Fibroblast of villous mesenchyme (primary cell): Measurements from ENCODE around the gene EPHB6. TPM values are rescaled to one million over a fixed set of nuclear protein-coding genes. Genes with fewer than 3 reads are reported as not detected.
A peak's percentile ranks its signal among the peaks of the same experiment; 100 is the strongest.

ENCODE experiments used
- DNase-seq: peaks from one replicate; pipeline ENCODE4 v3.0.0-alpha.2; 2010; ENCODE audit warnings: low read depth
- H3K4me3 ChIP-seq: 2 replicates; pipeline ENCODE4 v1.5.1; 2011; ENCODE audit warnings: low read depth, mild to moderate bottlenecking, low read length
- total RNA-seq: library from RNA; depleted of rRNA; stranded (reverse); fragments of >200 nt; gene quantifications from 2 replicates; pipeline ENCODE4 v1.2.3, GENCODE V29; 2012
- TF ChIP-seq, protein P1 (sequence below): IDR thresholded peaks from 2 replicates; pipeline ENCODE4 v1.5.1; 2012; ENCODE audit warnings: low read depth, mild to moderate bottlenecking, low read length; ENCODE audit not compliant: insufficient read depth

EPHB6 gene
- total RNA-seq, 1 donor = 0.43 TPM

DNA sequence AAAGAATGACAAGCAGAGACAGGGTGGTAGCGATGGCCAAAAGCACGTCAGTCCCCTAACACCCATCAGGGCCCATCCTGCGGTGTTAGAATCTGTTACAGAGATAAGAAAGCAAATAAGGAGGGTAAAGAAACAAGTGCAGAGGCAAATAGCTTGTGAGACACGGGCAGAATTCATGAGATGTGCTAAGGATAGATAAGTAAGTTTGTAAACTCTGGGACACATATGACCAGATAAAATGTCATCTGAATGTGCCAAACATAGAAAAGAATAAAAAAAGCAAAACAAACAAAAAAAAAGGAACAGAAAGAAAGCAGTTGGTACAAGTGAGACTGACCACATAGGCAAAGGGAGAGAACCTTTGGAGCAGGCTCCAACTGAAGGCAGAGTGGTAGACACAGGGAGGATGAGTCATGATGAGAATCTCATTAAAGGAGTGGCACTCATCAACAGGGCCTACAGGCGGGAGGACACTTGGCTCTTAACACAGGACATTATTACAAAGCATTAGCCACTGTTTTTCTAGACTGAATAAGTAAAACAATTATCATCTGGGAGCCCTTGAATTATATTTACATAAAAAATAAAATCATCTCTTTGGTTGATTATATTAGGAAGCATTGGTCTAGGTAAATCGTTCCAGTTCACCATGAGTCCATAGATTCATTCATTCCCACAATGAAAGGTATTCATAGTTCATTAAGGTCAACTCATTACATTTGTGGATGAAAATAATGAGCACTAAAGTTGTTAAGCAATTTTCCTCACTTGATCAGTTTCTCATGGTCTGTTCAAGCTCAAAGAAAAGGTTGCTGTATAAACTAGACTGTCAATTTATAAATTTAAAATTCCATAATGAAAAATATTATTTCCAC lies 21.5 kb upstream of the EPHB6 start:
- DNase-seq = no peak
- no peak overlapping the region for H3K4me3 ChIP-seq
- TF ChIP-seq, protein P1, sequence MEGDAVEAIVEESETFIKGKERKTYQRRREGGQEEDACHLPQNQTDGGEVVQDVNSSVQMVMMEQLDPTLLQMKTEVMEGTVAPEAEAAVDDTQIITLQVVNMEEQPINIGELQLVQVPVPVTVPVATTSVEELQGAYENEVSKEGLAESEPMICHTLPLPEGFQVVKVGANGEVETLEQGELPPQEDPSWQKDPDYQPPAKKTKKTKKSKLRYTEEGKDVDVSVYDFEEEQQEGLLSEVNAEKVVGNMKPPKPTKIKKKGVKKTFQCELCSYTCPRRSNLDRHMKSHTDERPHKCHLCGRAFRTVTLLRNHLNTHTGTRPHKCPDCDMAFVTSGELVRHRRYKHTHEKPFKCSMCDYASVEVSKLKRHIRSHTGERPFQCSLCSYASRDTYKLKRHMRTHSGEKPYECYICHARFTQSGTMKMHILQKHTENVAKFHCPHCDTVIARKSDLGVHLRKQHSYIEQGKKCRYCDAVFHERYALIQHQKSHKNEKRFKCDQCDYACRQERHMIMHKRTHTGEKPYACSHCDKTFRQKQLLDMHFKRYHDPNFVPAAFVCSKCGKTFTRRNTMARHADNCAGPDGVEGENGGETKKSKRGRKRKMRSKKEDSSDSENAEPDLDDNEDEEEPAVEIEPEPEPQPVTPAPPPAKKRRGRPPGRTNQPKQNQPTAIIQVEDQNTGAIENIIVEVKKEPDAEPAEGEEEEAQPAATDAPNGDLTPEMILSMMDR = no peak

DNA sequence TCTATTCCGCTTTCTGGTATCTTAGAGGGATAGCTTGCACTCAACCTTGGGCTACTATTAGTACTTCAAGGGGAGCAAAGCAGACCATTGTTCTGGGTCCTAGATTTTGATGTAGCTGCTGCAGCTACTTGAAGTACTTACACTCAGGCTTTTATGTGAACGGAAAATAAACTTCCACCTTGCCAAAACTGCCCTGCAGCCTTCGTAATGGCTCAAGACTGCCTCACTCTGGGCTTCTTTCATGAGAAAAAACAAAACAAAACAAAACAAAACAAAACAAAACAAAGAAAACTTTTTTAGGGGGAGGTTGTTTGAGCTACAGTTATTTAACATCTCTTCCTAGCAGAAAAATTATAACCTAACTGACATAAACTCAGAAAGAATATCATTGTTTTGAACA lies 19.4 kb upstream of the EPHB6 start:
- no peak overlapping the region for H3K4me3 ChIP-seq
- TF ChIP-seq, protein P1 = no peak
- no peak for DNase-seq

DNA sequence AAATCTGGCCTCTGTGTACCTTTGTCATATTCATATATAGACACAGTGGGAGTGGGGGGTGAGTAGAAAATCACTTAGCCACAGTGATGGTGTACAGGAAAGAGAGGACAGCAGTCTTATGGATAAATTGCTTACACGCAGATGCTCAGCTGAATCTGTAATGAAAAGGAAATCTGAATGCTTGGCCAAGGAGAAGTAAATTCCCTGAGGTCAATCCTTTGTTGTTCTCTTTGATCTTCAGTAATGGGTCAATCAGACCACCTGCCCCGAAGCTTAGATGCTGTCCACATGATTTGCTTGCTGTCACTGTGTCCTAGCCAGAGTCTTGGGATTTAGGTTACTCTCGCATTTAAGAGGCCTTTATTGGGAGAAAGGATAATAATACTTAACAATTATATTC lies 18.4 kb upstream of the EPHB6 start:
- H3K4me3 ChIP-seq = no peak overlapping the region
- TF ChIP-seq, protein P1 = no peak
- no peak for DNase-seq

DNA sequence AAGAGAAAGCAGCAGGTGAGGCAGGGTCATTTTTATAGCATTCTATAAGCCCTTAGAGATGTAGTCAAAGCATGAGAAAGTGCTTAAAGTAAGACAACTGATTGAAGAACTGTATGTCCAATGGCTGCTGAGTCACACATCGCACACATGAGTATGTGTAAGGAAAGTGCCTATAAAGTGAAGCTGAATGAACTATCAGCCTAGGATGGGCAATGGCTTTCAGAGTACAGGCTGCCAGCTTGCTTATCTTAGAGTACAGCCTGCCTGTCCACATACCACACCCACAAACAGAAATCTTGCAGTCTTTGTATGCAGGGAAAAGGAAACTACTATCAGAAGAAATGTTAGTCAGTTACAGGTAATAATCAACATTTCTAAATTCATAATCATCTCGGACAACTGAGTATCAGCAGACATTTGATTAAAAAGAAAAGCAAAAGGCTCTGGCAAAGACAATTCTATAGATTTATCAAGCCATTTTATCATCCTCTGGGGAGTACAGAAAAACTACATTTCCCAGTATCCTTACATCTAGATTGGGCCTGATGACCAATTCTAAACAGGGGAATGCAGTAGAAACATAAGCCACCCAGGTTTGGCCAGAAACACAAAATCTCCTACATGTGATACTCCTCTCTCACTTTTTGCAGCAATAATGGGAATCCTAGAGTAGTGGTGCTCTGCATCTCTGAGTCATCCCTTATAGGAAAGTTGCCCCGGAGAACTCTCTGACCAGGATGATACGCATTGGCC lies 16.2 kb upstream of the EPHB6 start:
- H3K4me3 ChIP-seq = no peak overlapping the region
- peak; percentile 11 for DNase-seq
- TF ChIP-seq, protein P1 = no peak

DNA sequence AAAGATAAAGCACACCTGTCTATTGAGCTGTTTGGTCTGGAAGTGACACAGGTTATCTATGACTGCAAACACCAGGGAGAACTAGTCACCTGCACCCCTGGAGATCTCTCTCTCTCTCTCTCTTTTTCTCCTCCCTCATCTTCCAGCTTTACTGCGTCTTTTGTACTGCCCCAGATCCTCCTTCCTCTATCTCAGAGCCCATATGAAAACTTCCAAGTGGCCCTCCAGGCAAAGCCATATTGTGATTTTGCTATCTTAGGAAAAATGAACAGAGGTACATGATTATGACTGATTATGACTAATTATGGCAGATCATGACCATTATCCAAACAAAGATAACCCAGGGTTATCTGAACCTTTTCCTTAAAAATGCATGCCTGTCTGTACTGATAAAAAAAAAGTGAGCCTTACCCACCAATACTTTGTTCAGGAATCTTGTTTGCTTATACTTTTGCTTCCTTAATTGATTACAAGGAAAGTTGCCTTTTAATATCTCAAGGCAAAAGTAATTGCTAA lies 12.6 kb upstream of the EPHB6 start:
- TF ChIP-seq, protein P1 = no peak
- DNase-seq = no peak
- no peak overlapping the region for H3K4me3 ChIP-seq

DNA sequence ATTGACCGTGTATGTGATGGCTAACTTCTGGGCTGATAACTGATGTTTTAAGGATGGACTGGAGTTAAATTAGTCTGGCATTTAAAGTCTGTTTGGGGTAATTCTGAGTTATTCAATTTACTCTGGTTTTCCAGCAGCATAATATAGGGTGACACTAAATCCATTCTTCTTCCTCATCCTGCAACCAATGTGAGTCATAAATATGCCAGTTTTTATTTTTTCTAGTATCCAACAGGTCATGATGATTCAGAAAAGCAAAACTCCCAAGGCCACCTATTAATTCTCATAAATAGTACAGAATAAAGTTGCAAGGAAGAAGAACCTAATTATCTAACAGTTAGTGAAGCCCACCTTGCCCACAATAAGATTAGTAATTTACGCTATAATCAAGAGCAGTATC lies 7.5 kb upstream of the EPHB6 start:
- no peak for DNase-seq
- H3K4me3 ChIP-seq = no peak overlapping the region
- TF ChIP-seq, protein P1 = no peak
